ENCODE data around the gene CD63.

CD63 gene

DNA sequence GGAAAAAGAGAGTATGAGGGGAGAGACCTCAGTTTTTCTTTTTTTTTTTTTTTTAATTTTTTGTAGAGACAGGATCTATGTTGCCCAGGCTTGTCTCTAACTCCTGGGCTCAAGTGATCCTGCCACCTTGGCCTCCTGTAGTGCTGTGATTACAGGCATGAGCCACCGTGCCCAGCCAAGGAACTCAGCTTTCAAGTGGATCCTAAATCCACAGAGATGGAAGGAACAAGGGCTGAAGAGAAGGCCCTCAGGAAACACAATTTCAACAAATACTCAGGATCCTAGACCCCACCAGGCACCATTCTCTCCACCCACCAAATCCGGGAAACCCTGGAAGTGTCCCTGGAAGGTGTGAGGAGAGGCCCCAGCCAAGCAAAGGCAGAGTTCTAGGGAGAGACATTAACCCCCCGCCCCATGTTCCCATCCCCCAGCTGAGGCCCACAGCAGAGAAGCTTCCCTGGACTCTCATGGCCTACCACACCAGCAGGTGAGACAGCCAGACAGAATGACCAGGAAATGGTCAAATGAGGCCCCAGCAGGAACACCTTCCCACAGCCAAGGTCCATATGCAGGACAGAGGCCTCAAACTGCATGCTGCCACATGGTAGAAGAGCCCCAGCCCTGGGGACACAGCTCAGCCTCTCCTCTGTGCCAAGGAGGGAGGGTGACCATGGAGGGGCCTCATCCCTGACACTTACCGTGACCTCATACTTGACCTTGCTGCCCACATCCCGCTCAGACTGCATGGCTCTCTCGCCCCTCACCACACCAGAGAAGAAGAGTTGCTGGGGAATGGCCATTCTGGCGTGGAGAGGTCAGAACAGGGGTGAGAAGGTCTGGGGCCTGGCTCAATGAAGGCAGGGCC is 35.3 kb downstream of the CD63 start:
- no peak for DNase-seq (ENCODE audit: extremely low read depth in 1 of 2, low read depth in 1 of 2)

DNA sequence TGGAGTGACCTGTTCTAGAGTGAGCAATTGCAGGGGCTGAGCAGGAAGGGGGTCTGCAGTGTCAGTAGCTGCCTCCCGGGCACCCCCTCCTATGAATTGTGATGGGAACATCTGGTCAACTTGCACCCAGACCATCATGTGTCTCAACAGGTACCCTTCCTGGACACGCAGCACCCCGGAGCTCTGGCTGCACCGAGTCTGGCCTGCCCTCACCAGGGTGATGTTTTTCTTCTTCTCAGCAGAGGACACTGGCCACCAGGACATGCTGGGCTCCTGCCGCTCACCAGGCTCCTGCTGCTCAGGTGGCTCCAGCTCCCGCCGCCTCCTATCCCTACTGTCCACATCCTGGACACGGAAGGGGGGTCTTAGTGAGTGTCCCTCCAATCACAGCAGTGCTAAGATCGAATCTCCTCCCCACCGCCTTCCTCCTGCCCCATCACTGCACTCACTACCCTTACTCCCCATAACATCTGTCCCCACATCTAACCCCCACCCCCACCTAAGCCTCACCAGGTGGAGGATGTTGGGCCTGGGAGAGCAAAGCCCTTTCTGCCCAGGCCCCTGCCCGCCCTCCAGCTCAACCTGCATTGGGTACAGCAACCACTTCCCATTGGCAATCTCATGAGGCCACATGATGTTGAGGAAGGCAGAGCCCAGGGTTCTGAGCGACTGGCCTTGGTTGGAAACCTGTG is 36.0 kb downstream of the CD63 start:
- DNase-seq (ENCODE audit: extremely low read depth in 1 of 2, low read depth in 1 of 2): no peak

DNA sequence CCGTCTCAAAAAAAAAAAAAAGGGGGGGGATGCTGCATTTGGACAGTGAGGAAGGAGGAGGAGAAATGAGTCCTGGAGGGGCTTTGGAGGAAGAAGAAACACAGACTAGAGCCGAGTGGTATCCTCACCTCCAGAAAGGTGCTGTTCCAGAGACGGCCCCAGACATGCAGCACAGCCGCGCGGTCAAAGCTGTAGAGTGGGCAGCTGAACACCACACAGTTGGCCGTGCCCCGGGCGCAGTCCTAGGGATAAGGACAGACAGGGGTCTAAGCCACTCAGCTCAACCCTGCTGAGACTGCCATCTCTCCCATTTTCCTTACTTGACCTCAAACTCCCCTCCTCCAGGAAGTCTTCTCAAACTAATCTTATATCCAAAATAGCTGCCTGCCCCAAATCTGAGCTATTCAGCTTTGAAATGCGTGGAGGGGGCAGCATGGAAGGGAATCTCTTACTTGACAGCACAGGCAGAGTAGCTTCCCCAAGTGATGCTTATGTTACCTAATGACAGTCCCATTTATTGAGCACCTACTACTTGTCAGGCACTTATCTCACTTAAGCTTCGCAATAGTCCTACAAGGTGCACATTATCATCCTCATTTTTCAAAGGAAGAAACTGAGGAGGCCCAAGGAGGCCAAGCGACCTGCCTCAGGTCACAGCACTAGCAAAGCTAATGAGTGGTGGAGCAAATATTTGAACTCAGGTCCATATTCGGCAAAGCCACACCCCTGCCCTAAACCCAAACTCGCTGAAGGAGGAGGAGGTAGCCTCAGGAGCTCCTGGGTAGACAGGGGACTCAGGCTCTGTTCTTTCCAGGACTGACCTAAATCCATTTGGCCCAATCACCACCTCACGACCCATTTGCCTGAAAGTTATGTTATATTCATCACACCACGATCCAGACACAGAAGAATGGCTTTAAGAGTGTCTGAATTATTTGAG is 39.8 kb downstream of the CD63 start:
- DNase-seq (ENCODE audit: extremely low read depth in 1 of 2, low read depth in 1 of 2): no peak

DNA sequence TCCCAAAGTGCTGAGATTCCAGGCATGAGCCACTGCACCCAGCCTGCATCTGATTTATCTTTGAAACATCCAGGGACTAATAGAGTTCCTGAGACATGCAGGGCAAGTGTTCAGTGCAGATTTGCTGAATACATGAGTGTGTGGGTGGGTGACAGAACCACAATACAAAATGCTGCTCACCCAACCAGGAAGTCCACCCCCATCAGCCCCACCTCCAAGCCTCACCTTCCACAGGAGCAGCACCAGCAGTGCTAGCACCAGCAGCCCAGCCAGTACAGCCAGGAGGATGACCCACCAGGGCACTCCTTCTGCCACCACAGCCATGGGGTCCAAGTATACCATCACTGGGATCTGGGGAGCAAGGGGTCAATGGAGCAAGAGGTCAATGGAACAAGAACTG is 41.1 kb downstream of the CD63 start:
- DNase-seq (ENCODE audit: extremely low read depth in 1 of 2, low read depth in 1 of 2): peak; percentile 14 to 40

GRCh38 chr12:55686366-55687010 is 42.3 kb downstream of the CD63 start:
- DNase-seq (ENCODE audit: extremely low read depth in 1 of 2, low read depth in 1 of 2): no peak

DNA sequence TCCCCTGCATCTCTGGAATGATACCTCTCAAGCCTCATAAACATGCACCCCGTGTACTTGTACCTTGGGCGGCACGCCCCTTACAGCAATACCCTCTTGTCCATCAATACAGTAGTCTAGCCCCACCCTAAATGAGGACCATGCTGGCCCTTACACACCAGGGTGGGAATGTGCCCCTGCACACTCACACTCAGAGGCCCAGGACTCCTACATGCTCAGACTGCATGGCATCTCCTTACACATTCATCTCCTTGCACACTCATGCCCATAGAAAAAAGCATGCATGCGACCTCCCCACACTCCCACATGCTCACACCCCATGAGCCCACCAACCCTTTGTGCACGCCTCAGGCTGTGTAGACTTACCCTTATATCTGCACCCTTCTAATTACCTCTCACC is 43.1 kb downstream of the CD63 start:
- DNase-seq (ENCODE audit: extremely low read depth in 1 of 2, low read depth in 1 of 2): no peak

DNA sequence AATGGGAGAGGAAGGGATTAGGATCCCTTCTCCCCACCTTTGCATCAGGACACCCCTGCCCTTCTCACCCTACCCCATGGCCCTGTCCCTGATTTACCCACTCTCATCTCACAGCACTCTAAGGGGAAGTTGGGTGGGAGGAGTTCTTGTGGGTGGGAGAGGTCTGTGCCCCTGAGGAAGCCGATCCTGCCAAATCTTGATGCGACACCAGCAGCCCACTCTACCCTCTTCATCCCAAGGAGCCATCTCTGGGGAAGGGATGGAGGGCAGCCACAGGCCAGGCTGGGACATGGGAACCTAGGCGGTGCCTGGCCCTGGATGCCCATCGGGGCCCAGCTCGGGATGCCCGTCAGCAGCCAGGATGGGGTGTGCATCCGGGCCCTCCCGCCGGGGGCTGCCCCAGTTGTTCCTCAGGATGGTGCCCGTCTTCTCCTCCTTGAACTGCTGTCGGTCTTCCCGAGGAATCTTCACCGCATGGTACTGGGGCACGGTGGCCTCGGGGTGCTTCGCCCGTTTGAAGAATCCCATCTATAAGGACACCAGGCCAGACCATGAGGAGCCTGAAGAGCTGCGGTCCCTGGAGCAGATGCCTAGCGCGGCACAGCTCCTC is 43.9 kb downstream of the CD63 start:
- DNase-seq (ENCODE audit: extremely low read depth in 1 of 2, low read depth in 1 of 2): no peak

- DNase-seq (ENCODE audit: extremely low read depth in 1 of 2, low read depth in 1 of 2): no peak
Observed at GRCh38 chr12:55683676-55684075, 45.1 kb downstream of the CD63 start.

GRCh38 chr12:55682087-55682796 is 46.6 kb downstream of the CD63 start:
- no peak for DNase-seq (ENCODE audit: extremely low read depth in 1 of 2, low read depth in 1 of 2)

- no peak for DNase-seq (ENCODE audit: extremely low read depth in 1 of 2, low read depth in 1 of 2)
Observed at GRCh38 chr12:55681142-55682077, 47.4 kb downstream of the CD63 start.

DNA sequence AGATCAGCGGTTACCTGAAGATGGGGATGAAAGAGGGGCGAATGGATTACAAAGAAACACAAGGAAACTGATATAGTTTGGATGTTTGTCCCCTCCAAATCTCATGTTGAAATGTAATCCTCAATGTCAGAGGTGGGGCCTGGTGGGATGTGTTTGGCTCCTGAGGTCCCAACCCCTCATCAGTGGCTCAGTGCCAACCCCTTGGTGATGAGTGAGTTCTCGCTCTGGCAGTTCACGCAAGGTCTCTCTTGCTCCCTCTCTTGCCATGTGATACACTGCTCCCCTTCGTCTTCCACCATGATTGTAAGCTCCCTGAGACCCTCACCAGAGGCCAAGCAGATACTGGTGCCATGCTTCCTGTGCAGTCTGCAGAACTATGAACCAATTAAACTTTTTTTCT is 49.1 kb downstream of the CD63 start:
- DNase-seq (ENCODE audit: extremely low read depth in 1 of 2, low read depth in 1 of 2): no peak

DNA sequence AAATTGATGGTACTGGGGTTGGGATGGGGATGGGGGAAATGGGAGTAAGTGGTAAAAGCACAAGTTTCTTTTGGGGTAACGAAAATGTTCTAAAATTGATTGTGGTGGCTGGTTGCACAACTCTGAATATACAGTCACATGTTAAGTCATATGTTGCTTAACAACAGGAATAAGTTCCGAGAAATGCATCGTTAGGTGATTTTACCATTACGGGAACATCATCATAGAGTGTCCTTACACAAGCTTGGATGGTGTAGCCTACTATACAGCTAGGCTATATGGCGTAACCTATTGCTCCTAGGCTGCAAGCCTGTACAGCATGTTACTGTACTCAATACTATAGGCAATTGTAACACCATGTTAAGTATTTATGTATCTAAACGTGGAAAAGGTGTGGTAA is 52.1 kb downstream of the CD63 start:
- DNase-seq (ENCODE audit: extremely low read depth in 1 of 2, low read depth in 1 of 2): no peak

DNA sequence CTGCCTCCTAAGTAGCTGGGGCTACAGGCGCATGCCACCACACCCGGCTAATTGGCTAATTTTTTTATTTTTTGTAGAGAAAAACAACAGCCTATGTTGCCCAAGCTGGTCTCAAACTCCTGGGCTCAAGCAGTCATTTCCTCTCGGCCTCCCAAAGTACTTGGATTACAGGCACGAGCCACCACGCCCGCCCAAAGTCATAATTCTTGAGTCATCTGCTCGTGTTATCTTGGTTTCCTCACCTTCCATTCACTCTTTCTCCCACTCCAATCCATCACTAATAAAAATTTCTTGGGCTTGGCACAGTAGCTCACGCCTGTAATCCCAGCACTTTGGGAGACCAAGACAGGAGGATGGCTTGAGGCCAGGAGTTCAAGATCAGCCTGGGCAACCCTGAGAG is 53.1 kb downstream of the CD63 start:
- DNase-seq (ENCODE audit: extremely low read depth in 1 of 2, low read depth in 1 of 2): no peak

Measured in stimulated activated CD8-positive, alpha-beta memory T cell treated with anti-CD3 and anti-CD28 coated beads, Interleukin-7, amount 100 ng/mL, for 48 hours (primary cell).